Astrocyte of the cerebellum (primary cell): ENCODE measurements around the gene NTM.

Source experiments
- DNase-seq: peaks from one replicate; pipeline ENCODE4 v3.0.0-alpha.2; 2011; ENCODE audit warnings: low read depth
- H3K4me3 ChIP-seq: 2 replicates; pipeline ENCODE4 v1.5.1; 2011; ENCODE audit warnings: mild to moderate bottlenecking, low read depth, low read length, moderate library complexity
- CTCF ChIP-seq: IDR thresholded peaks from 2 replicates; pipeline ENCODE4 v1.5.1; 2012; ENCODE audit warnings: low read length, low read depth, moderate library complexity, mild to moderate bottlenecking; ENCODE audit errors: missing control alignments
- in situ Hi-C: cut with HindIII; loops from 2 replicates; pipeline ENCODE4 v1.10.0; 2017; ENCODE audit warnings: low sequenced_read_pairs

Gene NTM

GRCh38 chr11:131353766-131354165 lies 16.6 kb upstream of the NTM start:
- no peak overlapping the region for H3K4me3 ChIP-seq
- DNase-seq, result no peak
- no peak for TF ChIP-seq CTCF
- in situ Hi-C loops, result no loop called here

GRCh38 chr11:131354251-131354701 lies 16.1 kb upstream of the NTM start:
- in situ Hi-C loops, result no loop called here

GRCh38 chr11:131356206-131356605 lies 14.2 kb upstream of the NTM start:
- no peak overlapping the region for H3K4me3 ChIP-seq
- no peak for TF ChIP-seq CTCF
- peak; percentile 80 for DNase-seq
- in situ Hi-C loops, result no loop called here

More at GRCh38 chr11:131354251-131354701, 16.1 kb upstream of the NTM start:
- no peak for TF ChIP-seq CTCF
- no peak for DNase-seq
- H3K4me3 ChIP-seq, result no peak overlapping the region

GRCh38 chr11:131365329-131365930 lies 5.0 kb upstream of the NTM start:
- TF ChIP-seq CTCF, result no peak
- in situ Hi-C loops, result no loop called here
- DNase-seq, result no peak
- H3K4me3 ChIP-seq, result no peak overlapping the region

GRCh38 chr11:131370901-131371790 lies 731 bp downstream of the NTM start:
- in situ Hi-C loops, result no loop called here
- TF ChIP-seq CTCF, result no peak

GRCh38 chr11:131371791-131372104 lies 1.3 kb downstream of the NTM start:
- in situ Hi-C loops, result no loop called here
- DNase-seq, result no peak
- peak overlapping the region; percentile 31 for H3K4me3 ChIP-seq
- TF ChIP-seq CTCF, result no peak

More at GRCh38 chr11:131370901-131371790, 731 bp downstream of the NTM start:
- H3K4me3 ChIP-seq, result peak overlapping the region; percentile 31
- DNase-seq, result no peak
